ENCODE data around the gene ABR.

ABR gene

GRCh38 chr17:1043601-1044251 is 136.1 kb downstream of the ABR start:
- no peak for DNase-seq

DNA sequence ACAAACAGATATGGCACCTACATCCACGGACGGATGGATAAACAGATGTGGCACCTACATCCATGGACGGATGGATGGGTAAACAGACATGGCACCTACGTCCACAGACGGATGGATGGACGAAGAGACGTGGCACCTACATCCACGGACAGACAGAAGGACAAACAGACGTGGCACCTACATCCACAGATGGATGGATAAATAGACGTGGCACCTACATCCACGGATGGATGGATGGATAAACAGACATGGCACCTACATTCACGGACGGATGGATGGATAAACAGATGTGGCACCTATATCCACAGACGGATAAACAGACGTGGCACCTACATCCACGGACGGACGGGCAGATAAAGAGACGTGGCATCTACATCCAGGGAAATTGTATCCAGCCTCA is 137.3 kb downstream of the ABR start:
- no peak for DNase-seq

GRCh38 chr17:1041746-1042145 is 138.0 kb downstream of the ABR start:
- DNase-seq = no peak

- DNase-seq = no peak
Observed at GRCh38 chr17:1040216-1040600, 139.6 kb downstream of the ABR start.

- DNase-seq = no peak
Observed at GRCh38 chr17:1039511-1040215, 140.1 kb downstream of the ABR start.

DNA sequence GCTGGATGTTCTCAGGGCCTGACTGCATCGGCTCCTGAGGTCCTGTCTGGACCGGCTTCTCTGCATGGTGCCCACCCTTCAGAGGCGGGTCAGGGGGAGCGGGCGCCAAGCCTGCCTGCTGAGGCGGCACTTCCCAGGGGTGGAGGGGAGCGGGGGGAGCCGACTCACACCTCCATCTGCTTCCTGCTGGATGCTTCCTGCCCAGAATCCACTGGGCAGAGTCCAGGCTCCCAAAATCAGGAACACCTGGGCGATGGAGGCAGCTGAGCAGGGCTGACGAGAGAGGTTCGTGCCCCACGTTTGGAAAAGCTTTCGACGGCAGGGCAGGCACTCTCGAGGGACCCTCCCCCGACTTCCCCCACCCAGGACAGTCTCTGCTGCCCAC is 140.7 kb downstream of the ABR start:
- no peak for DNase-seq

DNA sequence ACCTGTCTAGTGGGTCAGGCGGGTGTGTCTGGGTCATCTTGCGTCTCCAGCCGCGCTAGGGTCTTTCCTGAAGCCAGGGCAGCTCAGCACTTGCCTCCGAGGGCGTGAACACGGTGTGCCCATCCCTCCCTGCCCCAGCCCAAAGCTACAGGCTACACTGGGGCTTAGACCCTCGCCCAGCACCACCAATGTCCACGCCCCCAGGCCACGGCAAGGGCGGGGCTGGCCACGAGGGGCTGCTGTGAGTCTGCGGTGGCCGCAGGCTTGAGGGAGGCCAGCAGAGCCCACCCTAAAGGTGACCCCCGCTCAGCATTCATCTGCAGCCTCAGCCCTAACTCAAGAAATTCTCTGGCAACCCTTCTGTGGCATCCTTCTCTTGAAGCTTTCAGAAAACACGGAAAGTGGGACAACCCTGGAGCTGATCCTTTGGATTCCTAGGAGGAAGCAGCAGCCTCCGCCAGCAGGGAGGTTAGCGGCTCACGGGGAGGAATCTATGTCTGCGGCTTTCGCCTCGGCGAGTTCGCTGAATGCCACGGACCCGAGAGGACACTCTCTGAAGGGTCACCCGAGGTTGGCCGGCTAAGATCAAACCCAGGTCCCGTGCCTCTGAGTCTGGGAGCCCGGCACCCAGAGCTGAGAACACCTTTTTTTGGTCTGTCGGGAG is 141.2 kb downstream of the ABR start:
- DNase-seq = no peak

- no peak for DNase-seq
Observed at GRCh38 chr17:1037238-1037879, 142.4 kb downstream of the ABR start.

- DNase-seq = no peak
Observed at GRCh38 chr17:1036845-1037237, 142.9 kb downstream of the ABR start.

- no peak for DNase-seq
Observed at GRCh38 chr17:1036171-1036844, 143.5 kb downstream of the ABR start.

DNA sequence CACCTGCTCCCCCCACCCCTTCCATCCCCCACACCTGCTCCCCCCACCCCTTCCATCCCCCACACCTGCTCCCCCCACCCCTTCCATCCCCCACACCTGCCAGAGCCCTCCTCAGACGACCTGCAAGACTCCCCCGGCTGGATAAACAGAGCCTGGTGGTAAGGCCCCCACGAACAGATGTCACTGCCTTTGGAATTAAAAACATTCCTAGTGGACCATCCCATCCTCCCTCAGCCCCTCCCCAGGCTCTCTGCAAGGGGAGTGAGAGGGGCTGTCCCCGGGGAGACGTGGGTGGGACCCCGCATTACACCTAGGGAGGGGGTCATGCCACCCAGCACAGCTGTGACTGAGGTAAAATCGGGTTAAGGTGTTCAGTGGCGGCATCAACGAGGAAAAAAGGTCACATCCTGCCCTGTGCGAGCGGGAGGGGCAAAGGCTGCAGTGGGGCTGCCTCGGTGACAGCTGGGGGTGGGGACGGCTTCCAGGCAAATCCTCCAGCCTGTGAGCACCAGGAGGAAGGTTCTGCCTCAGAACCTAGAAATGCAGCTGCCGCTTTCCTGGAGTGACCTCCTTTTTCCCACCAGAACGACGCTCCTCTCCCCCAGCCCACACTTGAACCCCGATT is 144.1 kb downstream of the ABR start:
- no peak for DNase-seq

GRCh38 chr17:1034652-1035210 is 145.1 kb downstream of the ABR start:
- no peak for DNase-seq

DNA sequence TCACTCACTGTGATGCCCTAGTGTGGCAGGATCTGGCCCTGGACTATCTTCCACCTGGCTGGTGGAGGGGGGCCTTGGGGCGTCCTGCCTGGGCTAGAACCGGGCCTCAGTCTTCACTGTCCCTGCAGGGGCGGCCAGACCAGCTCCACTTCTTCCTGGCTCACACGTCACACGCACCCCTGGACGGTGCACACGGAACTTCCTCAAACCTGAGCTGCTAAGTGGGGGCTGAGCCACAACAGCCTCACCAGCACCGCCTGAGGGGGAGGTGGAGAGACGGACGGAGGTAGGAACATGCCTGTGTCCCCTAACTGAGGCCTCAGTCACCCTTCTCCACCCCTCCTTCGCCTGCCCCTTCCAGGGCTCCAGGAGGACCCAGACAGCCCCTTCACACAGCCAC is 146.3 kb downstream of the ABR start:
- no peak for DNase-seq

DNA sequence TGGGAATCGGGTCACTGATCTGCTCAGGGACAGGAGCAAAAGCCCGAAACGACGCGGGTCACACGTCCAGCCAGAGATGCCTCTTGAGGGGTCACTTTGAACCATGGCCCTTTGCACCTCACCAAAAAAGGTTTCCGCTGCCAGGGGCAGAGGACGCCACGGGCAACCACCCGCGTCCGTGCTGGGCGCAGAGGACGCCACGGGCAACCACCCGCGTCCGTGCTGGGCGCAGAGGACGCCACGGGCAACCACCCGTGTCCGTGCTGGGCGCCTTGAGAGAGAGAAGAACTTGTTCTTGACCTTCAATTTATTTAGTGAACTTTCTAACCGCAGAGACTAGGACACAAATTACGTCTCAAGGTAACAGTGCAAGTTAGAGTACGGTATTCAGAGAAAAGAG is 147.4 kb downstream of the ABR start:
- no peak for DNase-seq

DNA sequence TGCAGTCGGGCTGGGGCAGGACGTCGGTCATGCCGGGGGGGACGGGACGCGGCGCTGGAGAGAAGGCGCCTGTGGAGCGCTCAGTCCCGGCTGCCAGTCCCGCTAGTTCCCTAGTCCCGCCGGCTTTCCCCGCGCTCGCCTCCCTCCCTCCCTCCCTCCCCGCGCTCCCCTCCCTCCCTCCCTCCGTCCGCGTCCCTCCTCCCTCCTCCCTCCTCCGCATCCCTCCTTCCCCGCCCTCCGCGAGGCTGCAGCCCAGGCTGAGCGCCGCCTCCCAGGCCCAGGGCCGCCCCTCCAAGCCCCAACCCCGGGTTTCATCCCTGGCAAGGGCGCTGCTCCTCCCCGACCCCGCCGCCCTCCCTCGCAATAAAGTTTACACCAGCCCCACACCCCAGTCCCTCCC is 148.1 kb downstream of the ABR start:
- no peak for DNase-seq

- DNase-seq = no peak
Observed at GRCh38 chr17:1030684-1031532, 148.9 kb downstream of the ABR start.

DNA sequence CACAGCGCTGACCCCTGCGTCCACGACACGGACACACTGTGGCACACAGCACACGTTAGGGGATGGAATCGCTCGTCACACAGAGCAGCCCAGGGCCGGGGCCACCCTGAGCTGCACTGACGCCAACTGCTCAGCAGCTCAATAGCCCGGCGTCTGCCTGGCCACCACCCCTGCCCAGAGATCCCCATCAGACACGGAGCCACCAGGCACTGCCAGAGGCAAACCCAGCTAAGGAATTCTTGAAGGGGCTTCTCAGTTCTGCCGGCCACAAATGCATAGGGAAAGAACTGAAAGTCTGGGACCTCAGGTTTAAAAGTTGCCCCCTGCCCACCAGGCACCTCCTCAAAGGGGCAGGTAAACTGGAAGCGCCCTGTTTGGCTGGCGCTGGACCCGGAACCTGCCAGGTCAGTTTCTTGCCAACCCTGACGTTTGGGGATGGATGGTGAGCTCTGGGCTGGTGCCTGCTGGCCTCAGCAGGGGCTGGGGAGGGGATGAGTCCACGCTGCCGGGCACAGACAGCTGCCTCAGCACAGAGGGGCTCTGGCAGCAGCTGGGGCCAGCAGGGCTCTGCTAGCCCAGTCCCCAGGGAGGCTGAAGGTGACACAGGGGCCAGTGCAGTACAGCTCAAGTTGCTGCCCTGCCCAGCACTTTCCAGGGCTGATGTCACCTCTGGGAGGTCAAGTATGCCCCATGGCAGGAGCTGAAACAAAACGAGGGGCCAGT is 149.7 kb downstream of the ABR start:
- no peak for DNase-seq

DNA sequence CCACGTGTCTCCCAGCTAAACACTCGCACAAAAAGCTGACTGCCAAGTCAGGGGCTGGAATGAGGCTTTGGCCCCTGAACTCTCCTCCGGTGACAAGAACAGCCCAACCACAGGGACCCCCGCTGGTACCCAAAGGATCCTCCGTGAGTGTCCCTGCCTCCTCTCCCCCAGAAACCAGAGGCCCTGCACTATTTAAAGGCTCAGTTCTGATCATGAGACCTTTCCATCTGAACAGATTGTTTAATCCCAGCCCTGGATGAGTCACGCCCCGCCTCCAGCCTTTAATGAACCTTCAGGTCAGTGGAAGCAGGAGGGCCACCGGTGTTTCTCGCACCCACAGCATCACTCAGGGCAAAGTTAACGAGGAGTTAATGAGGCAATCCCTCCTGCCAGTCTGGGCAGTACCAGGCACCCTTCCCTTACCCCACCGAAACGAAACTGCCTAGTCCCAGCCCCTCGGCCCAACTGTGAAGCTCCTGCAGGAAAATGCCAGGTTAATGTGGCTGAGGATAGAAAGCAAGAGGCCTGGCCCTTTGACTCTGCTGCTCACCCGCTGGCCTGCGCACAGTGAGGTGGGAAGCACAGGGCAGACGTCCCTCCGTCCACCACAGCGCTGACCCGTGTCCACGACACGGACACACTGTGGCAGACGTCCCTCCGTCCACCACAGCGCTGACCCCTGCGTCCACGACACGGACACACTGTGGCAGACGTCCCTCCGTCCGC is 150.4 kb downstream of the ABR start:
- no peak for DNase-seq

DNA sequence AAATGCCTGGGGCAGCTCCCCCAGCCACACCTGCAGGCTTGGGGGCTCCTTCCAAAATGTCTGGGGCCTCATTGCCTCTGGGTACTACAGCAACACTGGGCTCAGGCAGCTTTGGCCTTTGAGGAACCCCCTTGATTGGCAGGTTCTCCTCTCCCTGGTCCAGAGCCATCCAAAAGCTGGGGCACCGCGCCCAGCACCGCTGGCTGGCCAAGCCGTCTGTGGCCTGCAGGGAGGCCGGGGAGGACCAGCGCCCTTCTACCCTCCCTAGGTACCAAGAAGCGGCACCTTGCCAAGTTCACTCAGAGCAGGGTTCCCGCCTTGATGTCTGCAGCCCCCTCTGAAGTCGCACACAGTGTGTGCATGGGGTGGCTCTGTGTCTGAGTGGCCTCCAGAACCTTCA is 152.7 kb downstream of the ABR start:
- DNase-seq = no peak

GRCh38 chr17:1026599-1026975 is 153.2 kb downstream of the ABR start:
- DNase-seq = no peak

All from 8988T (cell line).